GM13976 (cell line): ENCODE results near the gene TSR2.
"Not testable (repeated sequence)": the region's sequence is repeated elsewhere in the genome, so short reads cannot be mapped to it uniquely, and the experiment has no call there.

Experiments used
- DNase-seq: peaks from one replicate; pipeline ENCODE4 v3.0.0; 2012; ENCODE audit warnings: low spot score
- in situ Hi-C: fragments of 300-500 bp; cut with MboI; formaldehyde crosslinking; loops from one replicate; pipeline ENCODE4 v1.12.0; 2022; ENCODE audit warnings: low sequenced_read_pairs, mixed read lengths, inconsistent platforms; ENCODE audit not compliant: unreplicated experiment
- TF ChIP-seq, protein P1 (sequence below): IDR thresholded peaks from 2 replicates; pipeline ENCODE4 v1.5.1; 2012; ENCODE audit warnings: borderline replicate concordance, mild to moderate bottlenecking; ENCODE audit not compliant: insufficient read depth; ENCODE audit errors: extremely low read depth, missing control alignments, control extremely low read depth

The TSR2 gene

DNA sequence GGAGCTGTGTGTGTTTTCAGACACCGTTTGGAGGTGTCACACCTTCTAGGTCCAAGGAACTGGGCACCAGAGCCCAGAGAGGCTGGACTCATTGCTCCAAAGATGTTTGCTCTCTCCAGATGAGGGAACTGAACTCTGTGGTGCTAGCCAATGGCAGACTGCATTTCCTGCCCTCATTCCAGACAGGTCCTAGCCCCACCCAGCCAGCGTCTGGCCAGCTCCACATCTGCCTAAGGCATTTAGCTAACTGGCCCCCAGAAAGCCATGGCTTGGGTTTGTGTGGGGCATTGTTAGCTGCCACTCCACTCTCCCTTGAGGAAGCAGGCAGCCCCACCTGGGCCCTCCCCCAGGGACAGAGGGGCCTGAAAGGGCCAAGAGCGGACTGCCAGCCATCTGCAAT is 44.5 kb downstream of the TSR2 start:
- TF ChIP-seq, protein P1, sequence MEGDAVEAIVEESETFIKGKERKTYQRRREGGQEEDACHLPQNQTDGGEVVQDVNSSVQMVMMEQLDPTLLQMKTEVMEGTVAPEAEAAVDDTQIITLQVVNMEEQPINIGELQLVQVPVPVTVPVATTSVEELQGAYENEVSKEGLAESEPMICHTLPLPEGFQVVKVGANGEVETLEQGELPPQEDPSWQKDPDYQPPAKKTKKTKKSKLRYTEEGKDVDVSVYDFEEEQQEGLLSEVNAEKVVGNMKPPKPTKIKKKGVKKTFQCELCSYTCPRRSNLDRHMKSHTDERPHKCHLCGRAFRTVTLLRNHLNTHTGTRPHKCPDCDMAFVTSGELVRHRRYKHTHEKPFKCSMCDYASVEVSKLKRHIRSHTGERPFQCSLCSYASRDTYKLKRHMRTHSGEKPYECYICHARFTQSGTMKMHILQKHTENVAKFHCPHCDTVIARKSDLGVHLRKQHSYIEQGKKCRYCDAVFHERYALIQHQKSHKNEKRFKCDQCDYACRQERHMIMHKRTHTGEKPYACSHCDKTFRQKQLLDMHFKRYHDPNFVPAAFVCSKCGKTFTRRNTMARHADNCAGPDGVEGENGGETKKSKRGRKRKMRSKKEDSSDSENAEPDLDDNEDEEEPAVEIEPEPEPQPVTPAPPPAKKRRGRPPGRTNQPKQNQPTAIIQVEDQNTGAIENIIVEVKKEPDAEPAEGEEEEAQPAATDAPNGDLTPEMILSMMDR, result no peak
- no peak for DNase-seq
- in situ Hi-C loops, result no loop called here

DNA sequence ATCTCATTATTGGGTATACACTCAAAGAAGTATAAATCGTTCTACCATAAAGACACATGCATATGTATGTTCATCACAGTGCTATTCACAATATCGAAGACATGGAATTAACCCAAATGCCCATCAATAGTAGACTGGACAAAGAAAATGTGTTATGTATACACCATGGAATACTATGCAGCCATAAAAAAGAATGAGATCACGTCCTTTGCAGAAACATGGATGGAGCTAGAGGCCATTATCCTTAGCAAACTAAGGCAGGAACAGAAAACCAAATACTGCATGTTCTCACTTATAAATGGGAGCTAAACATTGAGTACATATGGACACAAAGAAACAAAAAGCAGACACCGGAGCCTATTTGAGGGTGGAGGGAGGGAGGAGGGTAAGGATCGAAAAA is 49.6 kb downstream of the TSR2 start:
- in situ Hi-C loops, DNase-seq: not testable (repeated sequence)

DNA sequence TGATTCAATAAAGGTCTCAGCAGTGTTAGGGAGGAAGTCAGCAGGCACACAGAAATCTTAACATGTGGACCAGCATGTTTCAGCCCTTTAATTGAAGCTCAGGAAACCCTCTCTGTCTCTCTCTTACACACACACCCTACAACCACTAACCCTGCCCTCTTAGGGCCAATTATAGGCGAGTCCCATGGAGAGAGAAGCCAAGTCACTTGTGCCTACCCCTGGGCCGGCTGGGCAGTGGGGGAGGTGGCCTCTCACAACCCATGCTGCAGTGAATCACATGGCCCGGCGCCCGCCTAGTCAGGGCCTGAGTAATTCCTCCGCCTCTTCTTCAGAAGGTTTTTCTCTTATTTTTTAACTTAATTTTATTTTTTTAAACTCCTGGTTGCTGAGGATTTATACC is 52.1 kb downstream of the TSR2 start:
- TF ChIP-seq, protein P1, result no peak
- in situ Hi-C loops, result no loop called here
- DNase-seq, result no peak

DNA sequence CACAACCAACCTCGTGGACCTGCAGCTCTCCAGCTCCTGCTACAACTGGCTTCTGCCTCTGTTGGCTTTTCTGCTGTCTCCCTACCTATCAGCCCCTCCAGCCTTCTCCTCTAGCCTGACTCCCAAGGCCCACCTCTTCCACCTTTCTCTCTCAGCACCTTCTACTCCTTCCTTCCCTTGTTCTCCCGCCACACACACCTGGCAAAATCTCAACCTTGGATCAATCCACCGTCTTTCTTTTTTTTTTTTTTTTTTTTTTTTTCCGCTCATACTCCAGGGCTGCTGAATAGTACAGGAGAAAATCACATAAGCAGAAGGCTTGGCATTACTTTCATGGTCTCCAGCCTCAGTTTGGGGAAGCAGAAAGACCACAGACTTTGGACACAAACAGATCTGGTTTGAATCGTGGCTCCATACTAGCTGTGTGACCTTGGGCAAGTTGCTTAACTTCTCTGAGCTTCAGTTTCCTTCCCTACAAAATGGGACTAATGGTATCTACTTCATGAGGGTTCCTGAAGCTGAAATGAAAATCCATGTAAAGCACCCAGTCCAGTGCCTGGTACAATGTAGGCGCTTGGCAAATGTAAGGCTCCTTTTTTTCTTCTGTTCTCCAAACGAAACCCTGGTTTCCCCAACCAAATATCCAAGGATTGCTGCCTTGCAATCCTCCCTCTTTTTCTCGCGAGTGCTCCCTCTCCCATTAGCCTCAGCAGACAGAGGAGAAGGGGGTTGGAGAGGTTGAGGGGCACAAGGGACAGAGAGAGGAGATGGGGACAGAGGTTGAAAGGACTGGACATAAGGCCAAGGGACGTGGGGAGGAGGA is 54.2 kb downstream of the TSR2 start:
- in situ Hi-C loops, result no loop called here
- TF ChIP-seq, protein P1, result no peak
- DNase-seq, result no peak
